K562 (cell line): Measurements from ENCODE around the gene LUZP1. TPM values are rescaled to one million over a fixed set of nuclear protein-coding genes. Genes with fewer than 3 reads are reported as not detected.

ENCODE experiments used
- ATF6 ChIP-seq: sonication (generic); formaldehyde crosslinking; IDR thresholded peaks from 2 replicates; pipeline ENCODE4 v1.4.0; 2020; ENCODE audit warnings: mild to moderate bottlenecking, missing genetic modification reagents
- IFI16 ChIP-seq: fragments of 250-450 bp; sonication (Bioruptor Pico); IDR thresholded peaks from 2 replicates; pipeline ENCODE4 v2.1.2; 2022; ENCODE audit warnings: mild to moderate bottlenecking, inconsistent platforms
- NCOA1 ChIP-seq: fragments of 450-650 bp; IDR thresholded peaks from 2 replicates; pipeline ENCODE4 v1.6.1; 2016; ENCODE audit warnings: low read depth
- POLR2B ChIP-seq: fragments of 450-650 bp; IDR thresholded peaks from 2 replicates; pipeline ENCODE4 v1.6.1; 2018; ENCODE audit warnings: low read depth; ENCODE audit not compliant: partially characterized antibody
- RBM34 ChIP-seq: fragments of 200-400 bp; formaldehyde crosslinking; IDR thresholded peaks from 2 replicates; pipeline ENCODE4 v1.6.1; 2018; ENCODE audit warnings: low read length, borderline replicate concordance; ENCODE audit not compliant: insufficient read depth
- RBM39 ChIP-seq: fragments of 200-400 bp; formaldehyde crosslinking; optimal IDR thresholded peaks from 2 replicates; pipeline ENCODE3; 2018; ENCODE audit warnings: low read depth, low read length
- TAF15 ChIP-seq: fragments of 200-400 bp; formaldehyde crosslinking; IDR thresholded peaks from 2 replicates; pipeline ENCODE4 v1.6.1; 2017; ENCODE audit warnings: mild to moderate bottlenecking, low read depth, low read length, moderate library complexity
- ZKSCAN8 ChIP-seq: fragments of 200-800 bp; sonication (Bioruptor generic); IDR thresholded peaks from 2 replicates; pipeline ENCODE4 v1.6.1; 2016; ENCODE audit warnings: missing genetic modification characterization, missing compliant biosample characterization
- ZNF696 ChIP-seq: fragments of 250-450 bp; sonication (Bioruptor Pico); conservative IDR thresholded peaks from 2 replicates; pipeline ENCODE4 v1.4.0; 2020; ENCODE audit warnings: mild to moderate bottlenecking, moderate library complexity
- polyA plus RNA-seq, 8 experiments: library from polyadenylated mRNA; depleted of rRNA in 4 of 8; stranded (reverse) in 5 of 8; unstranded in 3 of 8; fragments of >200 nt; fragmentation: Nextera tagmentation in 2 of 8; fragmentation: Illumina TruSeq in 1 of 8; extraction: Ambion mirVana in 2 of 8; extraction: Trizol in 1 of 8; gene quantifications; 2 replicates each; pipeline versions ENCODE4 v1.2.1 to v1.2.3, GENCODE V29; 2011 to 2014; ENCODE audit warnings: inconsistent platforms in 1 of 8, missing spikeins in 1 of 8
- total RNA-seq, 7 experiments: library from RNA; depleted of rRNA in 6 of 7; stranded (reverse); fragments of >200 nt in 6 of 7; fragmentation: Illumina TruSeq in 2 of 7; extraction: Trizol in 2 of 7; gene quantifications; 2 replicates each; pipeline versions ENCODE4 v1.2.1 to v1.2.3, GENCODE V29; 2011 to 2021; ENCODE audit warnings: low replicate concordance in 1 of 7
- TF ChIP-seq, protein P1 (sequence below): sonication (generic); formaldehyde crosslinking; IDR thresholded peaks from 2 replicates; pipeline ENCODE4 v1.8.1; 2023; ENCODE audit warnings: mild to moderate bottlenecking, missing genetic modification reagents
- TF ChIP-seq, protein P2 (sequence below), 2 experiments: IDR thresholded peaks; 2 replicates each; pipeline ENCODE4 v1.6.1; 2011; ENCODE audit warnings: borderline replicate concordance in 1 of 2, control low read depth in 1 of 2, low read depth in 1 of 2, low read length in 1 of 2, mild to moderate bottlenecking in 1 of 2, mixed read lengths in 1 of 2, moderate library complexity in 1 of 2; ENCODE audit not compliant: insufficient read depth in 1 of 2, insufficient read length in 1 of 2, poor library complexity in 1 of 2, severe bottlenecking in 1 of 2; ENCODE audit errors: extremely low read depth in 1 of 2
- TF ChIP-seq, protein P3 (sequence below), 2 experiments: fragments of 450-650 bp; IDR thresholded peaks; 2 replicates each; pipeline ENCODE4 v1.6.1; 2016; ENCODE audit warnings: mild to moderate bottlenecking in 2 of 2, borderline replicate concordance in 1 of 2, low read depth in 1 of 2, moderate library complexity in 1 of 2

LUZP1 gene
- total and polyA plus RNA-seq, 9 of the 15 experiments (the other 6 are each of a cell fraction or from before 2014, with no cell fraction given) = 6.5 to 19.1 (median 12.4) TPM

- TF ChIP-seq ZNF696 (no peak), ATF6 (CRISPR knock-in tag) (no peak), TAF15 (no peak), POLR2B (no peak), RBM39 (no peak), NCOA1 (no peak), RBM34 (no peak), ZKSCAN8 (CRISPR knock-in tag) (no peak), IFI16 (CRISPR knock-in tag) (no peak)
- TF ChIP-seq, protein P1, sequence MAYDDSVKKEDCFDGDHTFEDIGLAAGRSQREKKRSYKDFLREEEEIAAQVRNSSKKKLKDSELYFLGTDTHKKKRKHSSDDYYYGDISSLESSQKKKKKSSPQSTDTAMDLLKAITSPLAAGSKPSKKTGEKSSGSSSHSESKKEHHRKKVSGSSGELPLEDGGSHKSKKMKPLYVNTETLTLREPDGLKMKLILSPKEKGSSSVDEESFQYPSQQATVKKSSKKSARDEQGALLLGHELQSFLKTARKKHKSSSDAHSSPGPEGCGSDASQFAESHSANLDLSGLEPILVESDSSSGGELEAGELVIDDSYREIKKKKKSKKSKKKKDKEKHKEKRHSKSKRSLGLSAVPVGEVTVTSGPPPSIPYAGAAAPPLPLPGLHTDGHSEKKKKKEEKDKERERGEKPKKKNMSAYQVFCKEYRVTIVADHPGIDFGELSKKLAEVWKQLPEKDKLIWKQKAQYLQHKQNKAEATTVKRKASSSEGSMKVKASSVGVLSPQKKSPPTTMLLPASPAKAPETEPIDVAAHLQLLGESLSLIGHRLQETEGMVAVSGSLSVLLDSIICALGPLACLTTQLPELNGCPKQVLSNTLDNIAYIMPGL (CRISPR knock-in tag) = no peak
- TF ChIP-seq, protein P2, sequence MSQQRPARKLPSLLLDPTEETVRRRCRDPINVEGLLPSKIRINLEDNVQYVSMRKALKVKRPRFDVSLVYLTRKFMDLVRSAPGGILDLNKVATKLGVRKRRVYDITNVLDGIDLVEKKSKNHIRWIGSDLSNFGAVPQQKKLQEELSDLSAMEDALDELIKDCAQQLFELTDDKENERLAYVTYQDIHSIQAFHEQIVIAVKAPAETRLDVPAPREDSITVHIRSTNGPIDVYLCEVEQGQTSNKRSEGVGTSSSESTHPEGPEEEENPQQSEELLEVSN (IDR thresholded peaks at IDR 0.05; ENCODE audit: borderline replicate concordance in 1 of 2, extremely low read depth in 1 of 2, insufficient read depth in 1 of 2, insufficient read length in 1 of 2, low read depth in 1 of 2, low read length in 1 of 2, poor library complexity in 1 of 2, severe bottlenecking in 1 of 2) = peak; percentile 87 to 98
- TF ChIP-seq, protein P3, sequence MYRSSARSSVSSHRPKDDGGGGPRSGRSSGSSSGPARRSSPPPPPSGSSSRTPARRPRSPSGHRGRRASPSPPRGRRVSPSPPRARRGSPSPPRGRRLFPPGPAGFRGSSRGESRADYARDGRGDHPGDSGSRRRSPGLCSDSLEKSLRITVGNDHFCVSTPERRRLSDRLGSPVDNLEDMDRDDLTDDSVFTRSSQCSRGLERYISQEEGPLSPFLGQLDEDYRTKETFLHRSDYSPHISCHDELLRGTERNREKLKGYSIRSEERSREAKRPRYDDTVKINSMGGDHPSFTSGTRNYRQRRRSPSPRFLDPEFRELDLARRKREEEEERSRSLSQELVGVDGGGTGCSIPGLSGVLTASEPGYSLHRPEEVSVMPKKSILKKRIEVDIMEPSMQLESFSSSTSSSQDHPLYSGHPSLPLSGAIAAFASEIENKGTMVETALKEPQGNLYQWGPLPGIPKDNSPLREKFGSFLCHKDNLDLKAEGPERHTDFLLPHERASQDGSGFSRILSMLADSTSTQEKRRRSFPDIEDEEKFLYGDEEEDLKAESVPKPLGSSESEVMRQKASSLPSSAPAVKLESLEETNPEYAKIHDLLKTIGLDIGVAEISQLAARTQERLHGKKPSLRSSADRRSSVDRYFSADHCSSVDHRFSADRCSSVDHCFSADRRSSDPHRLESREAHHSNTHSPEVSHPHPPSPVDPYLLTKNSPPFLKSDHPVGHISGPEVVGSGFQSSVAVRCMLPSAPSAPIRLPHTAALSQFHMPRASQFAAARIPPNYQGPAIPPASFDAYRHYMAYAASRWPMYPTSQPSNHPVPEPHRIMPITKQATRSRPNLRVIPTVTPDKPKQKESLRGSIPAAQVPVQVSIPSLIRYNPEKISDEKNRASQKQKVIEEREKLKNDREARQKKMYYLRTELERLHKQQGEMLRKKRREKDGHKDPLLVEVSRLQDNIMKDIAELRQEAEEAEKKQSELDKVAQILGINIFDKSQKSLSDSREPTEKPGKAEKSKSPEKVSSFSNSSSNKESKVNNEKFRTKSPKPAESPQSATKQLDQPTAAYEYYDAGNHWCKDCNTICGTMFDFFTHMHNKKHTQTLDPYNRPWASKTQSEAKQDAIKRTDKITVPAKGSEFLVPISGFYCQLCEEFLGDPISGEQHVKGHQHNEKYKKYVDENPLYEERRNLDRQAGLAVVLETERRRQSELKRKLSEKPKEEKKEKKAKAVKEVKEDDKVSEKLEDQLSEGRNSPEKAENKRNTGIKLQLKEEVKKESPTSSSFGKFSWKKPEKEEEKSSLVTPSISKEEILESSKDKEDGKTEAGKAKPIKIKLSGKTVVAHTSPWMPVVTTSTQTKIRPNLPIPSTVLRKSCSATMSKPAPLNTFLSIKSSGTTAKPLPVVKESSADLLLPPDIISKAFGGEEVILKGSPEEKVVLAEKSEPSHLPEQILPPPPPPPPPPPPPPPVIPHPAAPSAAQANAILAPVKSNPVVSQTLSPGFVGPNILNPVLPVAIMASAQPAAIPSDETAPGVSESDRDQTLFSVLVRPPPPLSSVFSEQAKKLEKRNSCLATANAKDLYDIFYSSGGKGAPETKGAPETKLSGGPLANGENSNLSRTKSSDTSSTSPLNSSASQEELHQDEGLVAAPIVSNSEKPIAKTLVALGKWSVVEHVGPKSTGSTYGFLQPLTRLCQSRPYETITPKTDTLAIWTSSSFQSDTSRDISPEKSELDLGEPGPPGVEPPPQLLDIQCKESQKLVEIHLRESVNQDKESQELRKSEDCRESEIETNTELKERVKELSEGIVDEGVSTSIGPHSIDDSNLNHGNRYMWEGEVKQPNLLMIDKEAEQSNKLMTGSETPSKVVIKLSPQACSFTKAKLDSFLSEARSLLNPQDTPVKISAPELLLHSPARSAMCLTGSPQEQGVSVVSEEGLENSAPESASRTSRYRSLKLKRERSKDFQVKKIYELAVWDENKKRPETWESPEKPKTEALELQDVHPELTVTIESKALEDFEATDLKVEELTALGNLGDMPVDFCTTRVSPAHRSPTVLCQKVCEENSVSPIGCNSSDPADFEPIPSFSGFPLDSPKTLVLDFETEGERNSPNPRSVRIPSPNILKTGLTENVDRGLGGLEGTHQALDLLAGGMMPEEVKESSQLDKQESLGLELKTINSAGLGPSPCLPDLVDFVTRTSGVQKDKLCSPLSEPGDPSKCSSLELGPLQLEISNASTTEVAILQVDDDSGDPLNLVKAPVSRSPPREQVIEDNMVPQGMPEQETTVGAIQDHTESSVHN (IDR thresholded peaks at IDR 0.05; ENCODE audit: borderline replicate concordance in 1 of 2, low read depth in 1 of 2) = no peak
Measured at GRCh38 chr1:23177438-23178380, 9.1 kb upstream of the LUZP1 start (continued).
